HG02798 (cell line): ENCODE data around the gene KNDC1.
A peak's percentile ranks its signal among the peaks of the same experiment; 100 is the strongest.
"Not testable (repeated sequence)": the region's sequence is repeated elsewhere in the genome, so short reads cannot be mapped to it uniquely, and the experiment has no call there.

Experiments used
- ATAC-seq: cut with Tn5 transposase; IDR thresholded peaks from one replicate; pipeline ENCODE4 v1.9.1; 2021; ENCODE audit warnings: mild to moderate bottlenecking; ENCODE audit not compliant: unreplicated experiment, poor library complexity

Gene KNDC1

GRCh38 chr10:133234796-133235195 is 74.8 kb downstream of the KNDC1 start:
- ATAC-seq: not testable (repeated sequence)

- no peak for ATAC-seq
These were observed 75.3 kb downstream of the KNDC1 start for GRCh38 chr10:133235265-133235855.

- ATAC-seq: no peak
These were observed 75.9 kb downstream of the KNDC1 start for GRCh38 chr10:133235932-133236331.

GRCh38 chr10:133236401-133237240 is 76.6 kb downstream of the KNDC1 start:
- ATAC-seq: no peak

- no peak for ATAC-seq
These were observed 77.2 kb downstream of the KNDC1 start for GRCh38 chr10:133237241-133237587.

GRCh38 chr10:133237588-133238465 is 77.8 kb downstream of the KNDC1 start, which contains the start of gene VENTX:
Gene VENTX (plus strand): TSS chr10:133237855. CDS start chr10:133237915, 60 bp downstream.
- ATAC-seq: no peak

- no peak for ATAC-seq
These were observed 78.4 kb downstream of the KNDC1 start for GRCh38 chr10:133238466-133238804.

- ATAC-seq: no peak
These were observed 80.0 kb downstream of the KNDC1 start for GRCh38 chr10:133239990-133240389.

GRCh38 chr10:133241501-133242205 is 81.6 kb downstream of the KNDC1 start:
- ATAC-seq: peak; percentile 50

- no peak for ATAC-seq
These were observed 82.8 kb downstream of the KNDC1 start for GRCh38 chr10:133242611-133243356.

- ATAC-seq: no peak
These were observed 83.6 kb downstream of the KNDC1 start for GRCh38 chr10:133243593-133243992.

- ATAC-seq: no peak
These were observed 85.6 kb downstream of the KNDC1 start for GRCh38 chr10:133245439-133246235.

GRCh38 chr10:133246236-133246626 is 86.2 kb downstream of the KNDC1 start:
- no peak for ATAC-seq

GRCh38 chr10:133247681-133248333 is 87.8 kb downstream of the KNDC1 start:
- no peak for ATAC-seq

GRCh38 chr10:133248334-133248715 is 88.3 kb downstream of the KNDC1 start:
- no peak for ATAC-seq

- no peak for ATAC-seq
These were observed 89.2 kb downstream of the KNDC1 start for GRCh38 chr10:133249094-133249780.

- no peak for ATAC-seq
These were observed 90.1 kb downstream of the KNDC1 start for GRCh38 chr10:133249975-133250754.
